ENCODE results near the gene ZNF165.
"Not testable (repeated sequence)": the region's sequence is repeated elsewhere in the genome, so short reads cannot be mapped to it uniquely, and the experiment has no call there.

DNA sequence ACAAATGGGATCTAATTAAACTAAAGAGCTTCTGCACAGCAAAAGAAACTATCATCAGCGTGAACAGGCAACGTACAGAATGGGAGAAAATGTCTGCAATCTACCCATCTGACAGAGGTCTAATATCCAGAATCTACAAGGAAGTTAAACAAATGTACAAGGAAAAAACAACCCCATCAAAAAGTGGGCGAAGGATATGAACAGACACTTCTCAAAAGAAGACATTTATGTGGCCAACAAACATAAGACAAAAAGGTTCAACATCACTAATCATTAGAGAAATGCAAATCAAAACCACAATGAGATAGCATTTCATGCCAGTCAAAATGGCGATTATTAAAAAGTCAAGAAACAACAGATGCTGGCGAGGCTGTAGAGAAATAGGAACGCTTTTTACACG lies 21.9 kb downstream of the ZNF165 start:
- TF ChIP-seq, protein P1, sequence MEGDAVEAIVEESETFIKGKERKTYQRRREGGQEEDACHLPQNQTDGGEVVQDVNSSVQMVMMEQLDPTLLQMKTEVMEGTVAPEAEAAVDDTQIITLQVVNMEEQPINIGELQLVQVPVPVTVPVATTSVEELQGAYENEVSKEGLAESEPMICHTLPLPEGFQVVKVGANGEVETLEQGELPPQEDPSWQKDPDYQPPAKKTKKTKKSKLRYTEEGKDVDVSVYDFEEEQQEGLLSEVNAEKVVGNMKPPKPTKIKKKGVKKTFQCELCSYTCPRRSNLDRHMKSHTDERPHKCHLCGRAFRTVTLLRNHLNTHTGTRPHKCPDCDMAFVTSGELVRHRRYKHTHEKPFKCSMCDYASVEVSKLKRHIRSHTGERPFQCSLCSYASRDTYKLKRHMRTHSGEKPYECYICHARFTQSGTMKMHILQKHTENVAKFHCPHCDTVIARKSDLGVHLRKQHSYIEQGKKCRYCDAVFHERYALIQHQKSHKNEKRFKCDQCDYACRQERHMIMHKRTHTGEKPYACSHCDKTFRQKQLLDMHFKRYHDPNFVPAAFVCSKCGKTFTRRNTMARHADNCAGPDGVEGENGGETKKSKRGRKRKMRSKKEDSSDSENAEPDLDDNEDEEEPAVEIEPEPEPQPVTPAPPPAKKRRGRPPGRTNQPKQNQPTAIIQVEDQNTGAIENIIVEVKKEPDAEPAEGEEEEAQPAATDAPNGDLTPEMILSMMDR (conservative IDR thresholded peaks at IDR 0.05; ENCODE audit: low read depth, low read length) = not testable (repeated sequence)
- TF ChIP-seq EZH2 (IDR thresholded peaks at IDR 0.05; ENCODE audit: borderline replicate concordance, low read depth, low read length, poor library complexity, severe bottlenecking) = not testable (repeated sequence)
